ENCODE measurements around the gene OR4D1. TPM values are rescaled to one million over a fixed set of nuclear protein-coding genes. Genes with fewer than 3 reads are reported as not detected.
"Not testable (repeated sequence)": the region's sequence is repeated elsewhere in the genome, so short reads cannot be mapped to it uniquely, and the experiment has no call there.

OR4D1 gene
- total RNA-seq = not detected

DNA sequence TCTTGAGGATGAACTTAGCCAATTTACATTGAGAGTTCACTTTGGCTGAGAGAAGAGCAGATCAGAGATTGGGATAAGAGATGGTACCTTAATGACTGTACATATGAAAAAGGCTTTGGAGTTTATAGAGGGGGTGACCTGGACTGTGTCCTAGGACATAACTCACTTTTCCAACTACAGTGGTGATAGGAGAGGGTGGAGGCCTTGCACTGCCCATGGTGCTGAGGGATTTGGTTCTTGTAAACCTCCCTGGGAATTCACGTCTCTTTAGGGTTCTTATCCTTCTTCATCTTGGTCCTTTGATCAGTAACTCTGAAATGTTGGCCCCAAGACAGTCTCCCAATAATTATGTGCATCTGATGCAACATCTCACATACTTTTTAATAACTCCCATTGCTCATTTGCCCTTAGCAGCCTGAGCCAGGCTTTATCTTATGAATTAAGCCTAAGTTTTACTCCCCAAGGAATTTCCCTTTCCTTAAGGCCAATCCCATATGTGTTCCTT is at the start of gene OR4D1:
Gene OR4D1, plus strand, starts transcription at position 455 of the 505 bp plus-strand sequence. CDS start 6,770 bp downstream, outside the sequence.
- no peak for DNase-seq

DNA sequence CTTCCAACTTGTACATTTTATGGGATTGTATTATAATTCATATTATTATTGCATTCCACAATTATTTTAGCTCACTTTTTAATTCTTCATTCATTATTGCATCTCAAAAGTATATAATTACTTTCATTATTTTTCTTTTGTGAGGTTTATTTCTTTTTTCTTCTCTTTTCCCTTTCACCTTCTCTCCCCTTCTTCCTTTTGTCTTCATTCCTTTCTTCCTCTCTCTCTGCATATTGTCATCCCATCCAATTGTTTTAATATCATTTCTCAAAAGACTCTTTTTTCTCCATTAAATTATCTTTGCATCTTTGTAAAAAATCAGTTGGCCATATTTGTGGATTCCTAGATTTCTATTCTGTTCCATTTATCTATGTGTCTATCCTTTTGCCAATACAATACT is 47.7 kb upstream of the OR4D1 start:
- DNase-seq = no peak

DNA sequence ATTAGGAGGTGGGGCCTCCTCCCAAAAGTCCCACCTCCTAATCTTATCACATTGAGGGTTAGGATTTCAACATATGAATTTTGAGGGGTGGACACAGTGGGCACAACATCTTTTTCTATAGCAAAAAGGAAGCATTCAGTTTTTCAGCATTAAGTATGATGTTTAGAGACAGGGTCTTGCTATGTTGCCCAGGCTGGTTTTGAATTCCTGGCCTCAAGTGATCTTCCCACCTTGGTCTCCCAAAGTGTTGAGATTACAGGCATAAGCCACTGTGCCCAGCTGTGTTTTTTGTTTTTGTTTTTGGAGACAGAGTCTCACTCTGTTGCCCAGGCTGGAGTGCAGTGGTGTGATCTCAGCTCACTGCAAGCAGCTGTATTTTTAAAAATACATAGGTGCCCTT is 46.3 kb upstream of the OR4D1 start:
- DNase-seq = not testable (repeated sequence)

DNA sequence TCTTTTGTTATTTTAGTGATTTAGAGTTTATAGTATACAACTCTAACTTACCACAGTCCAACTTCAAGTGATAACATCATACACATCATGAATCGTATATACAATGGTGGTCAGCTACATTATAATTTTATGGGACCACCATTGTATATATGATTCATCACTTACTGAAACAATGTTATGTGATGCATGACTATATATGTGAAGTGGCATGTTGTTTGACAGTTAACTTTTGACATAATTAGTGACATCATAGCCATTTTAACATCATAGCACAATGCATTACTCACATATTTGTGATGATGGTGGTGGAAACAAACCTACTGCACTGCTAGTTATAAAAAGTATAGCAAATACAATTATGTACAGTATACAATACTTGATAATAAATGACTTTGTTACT is 43.1 kb upstream of the OR4D1 start:
- no peak for DNase-seq

DNA sequence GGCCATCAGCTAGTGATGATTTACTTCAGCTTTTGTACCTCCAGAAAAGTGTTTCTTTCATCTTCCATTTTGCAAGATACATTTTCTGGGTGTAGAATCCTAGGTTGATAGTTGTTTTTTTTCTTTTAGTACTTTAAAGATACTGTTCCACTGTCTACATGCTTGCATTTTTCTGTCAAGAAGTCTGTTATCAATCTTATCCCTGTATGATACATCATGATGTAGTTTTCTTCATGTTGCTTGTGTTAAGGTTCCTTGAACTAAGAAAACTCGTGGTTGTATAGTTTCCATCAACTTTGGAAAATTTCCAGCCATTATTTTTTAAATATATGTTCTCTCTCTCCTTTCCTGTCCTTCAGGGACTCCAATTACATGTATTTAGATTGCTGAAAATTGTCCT is 40.9 kb upstream of the OR4D1 start:
- DNase-seq = no peak

DNA sequence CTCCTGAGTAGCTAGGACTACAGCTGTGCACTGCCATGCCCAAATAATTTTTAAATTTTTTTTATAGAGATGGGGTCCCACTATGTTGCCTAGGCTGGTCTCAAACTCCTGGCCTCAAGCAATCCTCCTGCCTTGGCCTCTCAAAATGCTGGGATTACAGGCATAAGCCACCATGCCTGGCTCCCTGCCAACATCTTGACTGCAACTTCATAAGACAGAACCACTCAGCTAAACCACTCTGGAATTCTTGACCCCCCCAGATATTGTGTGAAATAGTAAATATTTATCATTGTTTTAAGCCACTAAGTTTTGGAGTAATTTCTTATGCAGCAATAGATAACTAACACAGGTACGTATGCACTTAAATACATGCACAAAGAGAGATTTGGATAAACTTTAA is 39.0 kb upstream of the OR4D1 start:
- DNase-seq = no peak

DNA sequence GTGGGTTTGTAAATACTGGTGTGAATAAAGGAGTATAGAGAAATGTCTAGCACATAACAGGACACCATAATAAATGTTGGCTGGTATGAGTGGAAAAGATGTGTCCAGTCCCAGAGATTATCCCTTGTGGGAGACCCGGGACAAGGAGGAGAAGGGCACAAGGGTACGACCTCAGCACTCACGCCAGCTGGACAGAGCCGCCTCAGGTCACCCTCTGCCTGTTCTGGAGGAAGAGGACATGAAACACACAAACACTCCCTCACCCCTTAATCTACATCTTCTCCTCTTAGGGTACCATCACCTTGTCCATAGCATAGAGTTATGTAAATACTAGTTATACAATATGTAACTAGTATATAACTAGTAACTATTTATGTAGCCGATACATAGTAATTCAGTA is 38.2 kb upstream of the OR4D1 start:
- no peak for DNase-seq

DNA sequence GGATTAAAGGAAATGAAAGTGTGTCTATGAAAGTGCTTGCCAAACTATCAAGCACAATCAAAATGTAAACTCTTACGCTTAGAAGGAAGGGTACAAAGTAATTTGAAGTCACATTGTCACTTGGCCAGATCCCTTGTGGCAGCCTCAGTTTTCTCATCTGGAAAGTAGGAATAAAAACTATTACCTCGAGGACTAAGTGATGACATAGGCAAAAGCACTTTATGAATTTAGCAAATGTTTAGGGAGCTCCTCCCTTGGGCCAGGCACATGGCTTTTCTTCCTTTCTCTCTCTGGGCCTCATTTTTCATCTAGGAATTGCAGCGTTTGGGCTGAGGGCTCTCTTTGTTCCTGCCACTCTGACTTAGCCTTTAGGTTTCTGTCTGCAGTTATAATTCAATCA is 36.5 kb upstream of the OR4D1 start:
- no peak for DNase-seq

DNA sequence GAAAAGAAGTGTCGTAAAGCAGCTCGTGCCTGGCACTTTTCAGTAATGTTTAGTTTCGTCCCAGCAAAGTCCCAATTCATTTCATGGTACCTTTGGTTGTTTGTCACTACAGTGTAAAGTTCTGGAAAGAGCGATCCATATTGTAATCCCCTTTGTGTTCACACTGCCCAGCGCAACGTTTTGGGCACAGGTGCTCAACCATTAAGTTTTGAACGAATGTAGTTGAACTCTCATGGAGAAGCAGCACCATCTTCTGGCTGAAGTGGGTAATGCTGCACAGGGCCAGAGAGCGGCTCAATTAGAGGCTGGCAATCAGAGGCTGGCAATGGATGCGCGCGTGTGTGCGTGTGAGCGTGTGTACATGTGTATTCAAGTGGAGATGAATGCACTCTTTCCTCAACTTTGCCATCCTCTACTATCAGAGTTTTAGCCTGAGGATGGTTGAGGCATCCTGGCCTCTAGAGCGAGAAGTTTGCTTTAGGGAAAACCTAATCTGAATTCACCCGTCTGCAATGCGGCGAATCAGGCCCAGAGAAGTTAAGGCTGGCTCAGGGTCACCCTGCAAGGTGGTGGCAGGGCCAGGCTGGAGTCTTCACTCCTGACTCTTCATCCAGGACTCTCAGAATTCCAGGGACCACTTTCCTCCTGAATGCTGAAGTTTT is 35.1 kb upstream of the OR4D1 start:
- DNase-seq = peak; percentile 86

DNA sequence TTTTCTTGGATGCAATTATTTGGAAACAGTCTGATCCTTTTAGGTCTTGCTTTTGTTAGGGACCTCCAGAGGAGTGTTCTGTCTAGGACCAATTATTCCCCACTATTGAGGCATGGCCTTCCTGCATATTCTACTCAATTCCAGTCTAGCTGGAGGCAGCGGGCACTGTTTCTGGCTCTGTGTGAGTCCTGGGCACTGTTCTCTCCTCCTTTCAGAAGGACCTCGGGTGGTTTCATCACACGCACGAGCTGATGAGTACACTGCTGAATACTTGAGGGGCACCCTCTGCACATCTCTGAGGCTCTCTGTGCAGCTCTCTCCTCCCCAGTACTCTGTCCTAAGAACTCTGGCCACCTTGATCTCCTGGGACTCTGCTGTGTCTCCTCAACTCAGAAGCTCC is 34.2 kb upstream of the OR4D1 start:
- DNase-seq = no peak

DNA sequence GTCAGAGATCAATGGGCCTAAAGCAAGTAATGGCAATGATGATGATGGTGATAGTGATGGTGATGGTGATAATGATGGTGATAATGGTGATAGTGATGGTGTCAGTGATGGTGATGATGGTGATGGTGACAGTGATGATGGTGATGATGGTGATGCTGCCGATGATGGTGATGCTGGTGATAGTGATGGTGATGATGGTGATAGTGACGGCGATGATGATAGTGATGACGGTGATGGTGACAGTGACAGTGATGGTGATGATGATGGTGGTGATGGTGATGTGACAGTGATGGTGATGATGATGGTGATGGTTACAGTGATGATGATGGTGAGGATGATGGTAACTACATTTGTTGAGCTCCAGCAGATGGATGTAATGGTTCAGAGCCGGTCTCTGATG is 30.8 kb upstream of the OR4D1 start:
- no peak for DNase-seq

DNA sequence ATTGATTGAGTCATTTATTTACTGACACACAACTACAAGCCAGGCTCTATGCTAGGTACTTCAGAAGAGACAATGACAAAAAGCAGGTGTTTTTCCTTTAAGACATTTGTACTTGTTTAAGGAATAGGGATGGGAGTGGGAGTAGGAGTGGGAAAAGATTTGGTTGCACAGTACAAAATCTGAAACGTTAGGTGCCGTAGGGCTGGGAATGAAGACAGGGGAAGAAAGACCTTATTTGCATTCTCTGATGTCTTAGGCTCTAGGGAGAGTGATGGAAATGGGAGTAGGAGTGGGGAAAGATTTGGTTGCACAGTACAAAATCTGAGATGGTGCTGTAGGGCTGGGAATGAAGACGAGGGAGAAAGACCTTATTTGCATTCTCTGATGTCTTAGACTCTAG is 28.7 kb upstream of the OR4D1 start:
- DNase-seq = no peak

DNA sequence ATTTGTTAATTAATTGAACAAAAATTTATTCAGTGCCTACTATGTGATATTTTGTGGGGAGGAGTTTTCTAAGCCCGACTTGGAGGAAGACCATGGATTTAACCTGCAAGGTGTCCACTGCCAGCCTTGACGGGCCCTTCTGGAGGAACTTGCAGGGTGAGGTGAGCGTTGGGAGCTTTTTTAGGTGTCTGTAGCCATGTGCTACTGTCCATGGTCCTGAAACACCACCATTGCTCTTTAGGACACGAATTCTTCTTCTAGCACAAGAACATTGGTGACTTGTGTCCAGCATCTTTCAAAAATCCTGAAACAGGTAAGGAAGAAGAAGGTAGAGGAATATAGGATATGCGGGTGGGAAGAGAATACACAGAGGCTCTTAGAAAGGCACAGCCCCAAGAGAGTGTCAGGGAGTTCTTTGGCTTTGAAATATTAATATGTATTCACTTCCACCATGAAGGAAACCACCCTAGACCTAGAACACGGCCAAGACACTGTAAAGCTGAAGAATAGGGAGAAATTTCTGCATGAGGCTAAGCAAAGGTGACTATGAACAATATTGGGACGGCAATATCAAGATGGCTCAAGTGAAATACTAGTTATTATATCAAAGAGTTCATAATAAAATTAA is 27.9 kb upstream of the OR4D1 start:
- DNase-seq = peak; percentile 88

DNA sequence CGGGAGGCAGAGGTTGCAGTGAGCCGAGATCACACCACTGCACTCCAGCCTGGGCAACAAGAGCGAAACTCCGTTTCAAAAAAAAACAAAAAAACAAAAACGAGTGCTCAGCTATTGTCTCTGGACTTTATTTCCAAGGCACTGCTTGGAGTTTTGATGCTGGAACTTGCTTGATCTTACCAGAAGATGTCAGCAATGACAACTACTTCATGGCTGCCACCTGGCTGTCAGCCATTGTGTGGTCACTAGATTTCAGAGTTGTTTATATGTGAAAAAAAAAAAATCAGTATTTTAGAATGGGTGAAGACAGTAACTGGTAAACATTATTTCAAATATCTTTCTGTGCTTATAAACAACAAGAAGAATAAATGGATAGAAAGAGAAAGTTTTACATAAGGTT is 26.3 kb upstream of the OR4D1 start:
- peak; percentile 3 for DNase-seq

DNA sequence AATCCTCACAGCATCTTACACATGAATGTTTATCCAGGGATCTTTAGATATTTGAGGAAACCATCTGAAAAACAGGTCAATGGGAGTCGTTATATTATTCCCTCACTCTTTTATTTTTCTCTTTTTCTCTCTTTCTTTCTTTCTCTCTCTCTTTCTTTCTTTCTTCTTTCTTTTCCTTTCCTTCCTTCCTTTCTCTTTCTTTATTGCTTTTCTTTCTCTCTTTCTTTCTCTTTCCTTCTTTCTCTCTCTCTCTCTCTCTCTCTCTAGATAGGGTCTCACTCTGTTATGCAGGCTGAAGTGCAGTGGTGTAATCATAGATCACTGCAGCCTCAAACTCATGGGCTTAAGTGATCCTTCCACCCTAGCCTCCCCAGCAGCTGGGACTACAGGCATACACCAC is 20.3 kb upstream of the OR4D1 start:
- no peak for DNase-seq

DNA sequence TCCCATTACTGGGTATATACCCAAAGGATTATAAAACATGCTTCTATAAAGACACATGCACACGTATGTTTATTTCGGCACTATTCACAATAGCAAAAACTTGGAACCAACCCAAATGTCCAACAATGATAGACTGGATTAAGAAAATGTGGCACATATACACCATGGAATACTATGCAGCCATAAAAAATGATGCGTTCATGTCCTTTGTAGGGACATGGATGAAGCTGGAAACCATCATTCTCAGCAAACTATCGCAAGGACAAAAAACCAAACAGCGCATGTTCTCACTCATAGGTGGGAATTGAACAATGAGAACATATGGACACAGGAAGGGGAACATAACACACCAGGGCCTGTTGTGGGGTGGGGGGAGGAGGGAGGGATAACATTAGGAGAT is 15.5 kb upstream of the OR4D1 start:
- DNase-seq = not testable (repeated sequence)

DNA sequence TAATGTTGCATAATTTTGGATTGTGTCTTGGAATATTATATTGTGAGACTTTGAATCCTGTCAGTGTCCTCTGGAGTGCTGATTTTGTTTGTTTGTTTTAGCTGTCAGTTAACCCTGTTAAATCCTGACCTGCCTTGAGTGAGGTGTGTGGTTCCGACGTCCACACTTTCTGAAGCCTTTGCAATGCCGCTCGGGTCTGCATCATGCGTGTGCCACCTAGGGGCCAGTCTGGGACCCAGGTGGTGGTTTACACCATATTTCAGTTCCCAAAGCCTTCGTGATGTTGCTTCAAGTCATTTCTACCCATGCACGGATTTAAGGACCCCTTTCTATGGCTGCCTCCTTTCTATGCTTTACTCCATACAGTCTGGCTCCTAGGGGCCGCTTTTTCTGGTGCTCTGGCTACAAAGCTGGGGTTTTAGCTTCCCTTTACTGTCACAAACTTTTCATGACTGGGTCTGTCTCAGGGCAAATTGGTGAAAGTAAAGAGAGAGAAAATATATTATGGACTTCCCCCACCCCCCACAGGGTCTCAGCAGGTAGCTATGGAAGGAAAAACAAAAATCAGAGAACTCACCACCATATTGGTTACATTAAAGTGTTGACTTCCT is 11.4 kb upstream of the OR4D1 start:
- no peak for DNase-seq

DNA sequence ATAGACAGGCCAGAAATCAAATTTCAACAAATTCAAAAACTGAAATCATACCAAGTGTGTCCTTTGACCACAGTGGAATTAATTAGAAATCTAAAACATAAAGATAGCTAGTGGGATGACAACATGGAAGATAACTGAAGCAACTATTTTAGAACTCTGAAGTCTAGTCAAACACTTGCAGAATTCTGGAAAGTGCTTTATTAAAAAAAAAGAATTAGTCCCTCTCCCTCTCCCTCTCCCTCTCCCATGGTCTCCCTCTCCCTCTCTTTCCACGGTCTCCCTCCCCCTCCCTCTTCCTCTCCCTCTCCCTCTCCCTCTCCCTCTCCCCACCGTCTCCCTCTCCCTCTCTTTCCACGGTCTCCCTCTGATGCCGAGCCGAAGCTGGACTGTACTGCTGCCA is 6.7 kb upstream of the OR4D1 start:
- DNase-seq = no peak

DNA sequence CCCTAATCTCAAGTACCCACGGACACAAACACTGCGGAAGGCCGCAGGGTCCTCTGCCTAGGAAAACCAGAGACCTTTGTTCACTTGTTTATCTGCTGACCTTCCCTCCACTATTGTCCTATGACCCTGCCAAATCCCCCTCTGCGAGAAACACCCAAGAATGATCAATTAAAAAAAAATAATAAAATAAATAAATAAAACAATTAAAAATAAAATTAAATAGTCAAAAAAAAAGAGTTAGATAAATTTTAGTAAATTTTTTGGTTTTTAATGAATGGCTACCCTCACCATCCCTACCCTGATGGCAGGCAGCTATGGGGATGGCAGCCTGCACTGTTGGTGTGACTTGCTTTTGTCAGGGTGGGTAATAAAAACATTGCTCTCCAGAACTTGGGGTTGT is 4.8 kb upstream of the OR4D1 start:
- DNase-seq = not testable (repeated sequence)

DNA sequence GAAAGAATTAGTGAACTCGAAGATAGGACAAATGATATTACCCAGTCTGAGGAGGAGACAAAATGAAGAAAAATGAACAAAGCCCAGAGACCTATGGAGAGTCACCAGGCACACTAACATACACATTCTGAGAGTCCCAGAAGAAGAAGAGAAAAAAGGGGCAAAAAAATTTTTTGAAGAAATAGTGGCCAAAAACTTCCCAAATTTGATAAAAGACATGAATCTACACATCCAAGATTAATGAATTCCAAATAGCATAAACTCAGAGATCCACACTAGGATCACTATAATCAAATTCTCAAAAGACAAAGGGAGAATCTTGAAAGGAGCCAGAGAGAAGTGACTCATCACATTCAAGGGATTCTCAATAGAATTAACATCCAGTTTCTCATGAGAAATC is 3.4 kb upstream of the OR4D1 start:
- no peak for DNase-seq

DNA sequence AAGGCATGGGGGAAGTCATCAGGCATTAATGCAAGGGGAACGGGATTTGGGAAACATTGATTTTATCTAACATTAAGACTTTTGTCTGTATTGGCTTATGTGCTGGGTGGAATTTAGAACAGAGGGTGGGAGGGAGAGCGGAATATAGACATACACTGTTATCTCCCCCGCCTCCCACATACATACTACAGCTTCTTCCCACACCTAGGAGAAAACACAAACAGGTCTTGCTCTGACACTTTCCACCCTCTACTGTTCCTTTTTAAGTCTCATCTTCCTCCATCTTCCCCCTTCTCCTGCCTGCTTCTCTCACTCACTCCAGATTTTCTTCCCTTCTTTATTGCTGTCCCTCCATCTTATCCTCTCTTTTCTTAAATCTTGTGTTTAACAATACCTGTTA is 425 bp downstream of the OR4D1 start:
- no peak for DNase-seq

DNA sequence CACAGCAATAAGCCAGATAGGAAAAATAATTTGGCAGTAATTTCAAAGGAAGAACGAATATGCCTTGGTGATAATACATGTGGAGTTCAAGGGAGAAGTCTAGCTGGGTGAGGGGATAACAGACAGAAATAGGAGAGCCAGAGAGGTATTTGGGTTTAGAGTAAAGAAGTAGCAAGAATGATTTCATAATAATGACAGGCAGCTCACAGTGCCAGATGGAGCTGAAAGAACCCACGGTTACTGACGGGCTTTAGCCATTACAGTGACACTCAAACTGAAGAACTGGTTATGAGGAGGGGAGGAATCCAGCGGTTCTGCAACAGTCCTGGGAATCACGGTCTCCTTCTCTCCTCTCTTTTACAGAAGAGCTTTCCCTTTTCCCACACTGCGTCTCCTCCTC is 2.2 kb downstream of the OR4D1 start:
- no peak for DNase-seq

DNA sequence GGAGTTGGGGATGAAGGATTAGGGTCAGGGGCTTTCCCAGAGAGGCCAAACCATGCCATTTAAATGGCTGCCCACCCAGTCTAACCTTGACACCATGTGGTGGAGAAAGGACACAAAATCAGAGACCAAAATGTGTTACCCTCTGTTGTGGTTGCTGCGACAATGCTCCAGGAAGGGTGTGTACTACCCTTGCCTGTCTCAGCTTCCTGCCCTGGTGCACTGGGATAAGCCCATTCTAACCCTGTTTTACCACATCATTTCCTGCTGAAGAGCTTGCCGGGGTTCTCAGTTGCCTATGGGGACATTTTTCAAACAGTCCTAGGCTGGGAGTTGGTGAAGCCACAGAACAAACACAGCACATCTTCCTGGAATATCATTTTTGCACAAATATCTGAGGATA is 4.9 kb downstream of the OR4D1 start:
- DNase-seq = no peak

DNA sequence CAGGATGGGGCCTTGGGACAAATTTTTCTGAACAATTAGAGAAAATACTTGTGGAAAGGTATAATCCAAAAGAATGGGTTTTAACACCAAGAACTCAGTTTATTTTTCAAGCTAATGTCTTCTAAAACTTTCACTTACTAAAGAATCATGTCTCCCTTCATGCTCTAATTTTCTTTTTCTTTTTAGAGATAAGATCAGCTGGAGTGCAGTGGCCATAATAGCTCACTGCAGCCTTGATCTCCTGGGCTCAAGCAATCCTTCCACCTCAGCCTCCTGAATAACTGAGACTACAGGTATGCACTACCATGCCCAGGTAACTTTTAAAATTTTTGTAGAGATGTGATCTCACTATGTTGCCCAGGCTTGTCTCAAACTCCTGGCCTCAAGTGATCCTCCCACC is 5.5 kb downstream of the OR4D1 start:
- no peak for DNase-seq

Data from tongue (tissue), 2 donors.